ENCODE measurements around the gene NUDT16L1. TPM values are rescaled to one million over a fixed set of nuclear protein-coding genes. Genes with fewer than 3 reads are reported as not detected.
A peak's percentile ranks its signal among the peaks of the same experiment; 100 is the strongest.

Gene NUDT16L1
- total RNA-seq: 36.8 and 37.8 TPM in 2 replicates
- long read RNA-seq, transcript NUDT16L1-201 (3 exons, 1,349 nt): major isoform, 21 of 21 reads
- long read RNA-seq, partial matches to known transcripts: 0 of 21 reads
- long read RNA-seq, other reads (novel, unspliced or antisense): 0 of 21 reads

- Mint-ChIP-seq H3K9me3 (no peaks in the 10 kb centered on the region), H3K4me1 (no peaks in the 10 kb centered on the region), H3K27me3 (ENCODE audit: low read depth) (peaks cover 3% of the 10 kb centered on the region), H3K4me3 (peak within 1 kb of the TSS; percentile 88), H3K27ac (ENCODE audit: unreplicated experiment) (peak within 1 kb of the TSS; percentile 93), H3K36me3 (ENCODE audit: low read depth) (no peaks in the 10 kb centered on the region)
- TF ChIP-seq CTCF (conservative IDR thresholded peaks at IDR 0.05): peak; percentile 32
- DNase-seq (ENCODE audit: low read depth, low spot score): peak; percentile 93
Measured at GRCh38 chr16:4693296-4693955, at the start of gene NUDT16L1. NUDT16L1 (plus strand) TSS chr16:4693562; CDS start chr16:4693727, 165 bp downstream.

- no peaks in the 10 kb centered on the region for H3K4me1 Mint-ChIP-seq
- H3K4me3 Mint-ChIP-seq: no peak overlapping the region
- H3K36me3 Mint-ChIP-seq (ENCODE audit: low read depth): peaks cover 13% of the 10 kb centered on the region
- DNase-seq (ENCODE audit: low read depth, low spot score): no peak
- no peaks in the 10 kb centered on the region for H3K9me3 Mint-ChIP-seq
- no peak overlapping the region for H3K27ac Mint-ChIP-seq (ENCODE audit: unreplicated experiment)
- TF ChIP-seq CTCF (conservative IDR thresholded peaks at IDR 0.05): no peak
- no peaks in the 10 kb centered on the region for H3K27me3 Mint-ChIP-seq (ENCODE audit: low read depth)
Measured at GRCh38 chr16:4646773-4647643, 46.4 kb upstream of the NUDT16L1 start.

GRCh38 chr16:4647644-4647980, 45.8 kb upstream of the NUDT16L1 start:
- H3K27me3 Mint-ChIP-seq (ENCODE audit: low read depth): no peaks in the 10 kb centered on the region
- H3K27ac Mint-ChIP-seq (ENCODE audit: unreplicated experiment): no peak overlapping the region

GRCh38 chr16:4648917-4649316, 44.4 kb upstream of the NUDT16L1 start:
- no peak for DNase-seq (ENCODE audit: low read depth, low spot score)
- TF ChIP-seq CTCF (conservative IDR thresholded peaks at IDR 0.05): no peak
- Mint-ChIP-seq H3K36me3 (ENCODE audit: low read depth) (peaks cover 13% of the 10 kb centered on the region), H3K27ac (ENCODE audit: unreplicated experiment) (no peak overlapping the region), H3K9me3 (no peaks in the 10 kb centered on the region), H3K4me1 (no peaks in the 10 kb centered on the region), H3K4me3 (no peak overlapping the region), H3K27me3 (ENCODE audit: low read depth) (no peaks in the 10 kb centered on the region)

More at GRCh38 chr16:4647644-4647980, 45.8 kb upstream of the NUDT16L1 start:
- Mint-ChIP-seq H3K4me1 (no peaks in the 10 kb centered on the region), H3K4me3 (no peak overlapping the region), H3K9me3 (no peaks in the 10 kb centered on the region), H3K36me3 (ENCODE audit: low read depth) (peaks cover 13% of the 10 kb centered on the region)
- no peak for TF ChIP-seq CTCF (conservative IDR thresholded peaks at IDR 0.05)
- no peak for DNase-seq (ENCODE audit: low read depth, low spot score)

GRCh38 chr16:4649744-4650442, 43.5 kb upstream of the NUDT16L1 start:
- Mint-ChIP-seq H3K27me3 (ENCODE audit: low read depth) (no peaks in the 10 kb centered on the region), H3K9me3 (no peaks in the 10 kb centered on the region), H3K36me3 (ENCODE audit: low read depth) (peaks cover 13% of the 10 kb centered on the region), H3K4me1 (no peaks in the 10 kb centered on the region), H3K4me3 (no peak overlapping the region), H3K27ac (ENCODE audit: unreplicated experiment) (no peak overlapping the region)
- TF ChIP-seq CTCF (conservative IDR thresholded peaks at IDR 0.05): no peak
- DNase-seq (ENCODE audit: low read depth, low spot score): no peak
